ENCODE data around the gene AURKAIP1. TPM values are rescaled to one million over a fixed set of nuclear protein-coding genes. Genes with fewer than 3 reads are reported as not detected.

The AURKAIP1 gene
- total and polyA plus RNA-seq, 2 of the 4 experiments (the other 2 are of a cell fraction), result 45.7 to 107 TPM

- TF ChIP-seq MXI1 (IDR thresholded peaks at IDR 0.05; ENCODE audit: borderline replicate concordance, low read depth, low read length) (peak; percentile 89), RFX5 (IDR thresholded peaks at IDR 0.05; ENCODE audit: low read depth, low read length) (no peak)
These were observed 24.3 kb upstream of the AURKAIP1 start, which contains the start of gene CCNL2 (continued) for GRCh38 chr1:1399187-1399871.

- peak overlapping the region; percentile 41; the same call in 1 of the 2 replicates for H2BK120ac ChIP-seq (ENCODE audit: low read depth, low read length)
- intact Hi-C loops (cut with micrococcal nuclease) (loop anchor here (2.0 kb wide), 2 partner anchors 50 to 72 kb away; partner anchors contain the start of genes ATAD3B and DVL1), dilution Hi-C loops (cut with HindIII; ENCODE audit: low sequenced_read_pairs, unreplicated experiment) (no loop called here), in situ Hi-C loops (cut with MboI; ENCODE audit: low sequenced_read_pairs) (no loop called here)
- 0% methylated on average over 27 of the region's 54 CpGs; no CpG with 5 or more reads in 1 of the 2 experiments for WGBS, 2 experiments (ENCODE audit: extremely low coverage in 2 of 2, insufficient read length in 1 of 2)
- TF ChIP-seq MAFK (IDR thresholded peaks at IDR 0.05; ENCODE audit: low read depth, low read length) (no peak), MXI1 (IDR thresholded peaks at IDR 0.05; ENCODE audit: borderline replicate concordance, low read depth, low read length) (peak; percentile 35; the same call in 1 of the 2 replicates), RCOR1 (IDR thresholded peaks at IDR 0.05; ENCODE audit: insufficient replicate concordance, low read length) (no peak), CTCF (conservative IDR thresholded peaks at IDR 0.05; ENCODE audit: low read depth, low read length) (no peak)
- peak overlapping the region; percentile 96 for H3K9ac ChIP-seq (ENCODE audit: low read depth, low read length)
- ATAC-seq (ENCODE audit: low read depth), result no peak; the same call in 1 of the 2 replicates
- peaks cover 51% of the 10 kb centered on the region for H3K36me3 ChIP-seq (ENCODE audit: control insufficient read depth, insufficient read depth, low read length)
- peak overlapping the region; percentile 97 for H3K23ac ChIP-seq (ENCODE audit: low read depth, low read length)
- H3K56ac ChIP-seq (ENCODE audit: extremely low read depth, insufficient read depth, low read length), result peak overlapping the region; percentile 92
- no peaks in the 10 kb centered on the region for H3K27me3 ChIP-seq (ENCODE audit: control insufficient read depth, insufficient read depth, low read length)
- H4K91ac ChIP-seq (ENCODE audit: insufficient read depth, low read depth, low read length), result peak overlapping the region; percentile 73
- no peak overlapping the region for H2BK15ac ChIP-seq (ENCODE audit: low read depth, low read length)
- peaks cover 24 to 62% of the 10 kb centered on the region in 2 experiments for H3K79me1 ChIP-seq (ENCODE audit: low read depth in 1 of 2, low read length in 2 of 2)
- BruUV-seq (replicated peaks), result no TSS peak
- H3K9me3 ChIP-seq (ENCODE audit: control insufficient read depth, insufficient read depth, low read length), result no peaks in the 10 kb centered on the region
- peak overlapping the region; percentile 97 for H3K14ac ChIP-seq (replicated peaks; ENCODE audit: low read depth, low read length)
- peak overlapping the region; percentile 79 to 99 for H4K8ac ChIP-seq (ENCODE audit: low read depth in 2 of 2, low read length in 2 of 2)
- CTCF ChIA-PET, result interaction anchor here (0.7 to 1.0 kb wide), 2 partner anchors 10 to 23 kb away, joined by 3 to 4 read pairs; no protein-coding TSS in a partner anchor
- DNase-seq, result no peak
- peak overlapping the region; percentile 80 for H4K5ac ChIP-seq (ENCODE audit: low read depth, low read length)
- H3K4me2 ChIP-seq (ENCODE audit: low read depth, low read length), result peak overlapping the region; percentile 89
- peak overlapping the region; percentile 99 for H2AK9ac ChIP-seq (replicated peaks; ENCODE audit: low read depth, low read length, poor library complexity)
- H2BK5ac ChIP-seq (ENCODE audit: low read depth, low read length, poor library complexity, severe bottlenecking), result peak overlapping the region; percentile 88
- H3K4me1 ChIP-seq (ENCODE audit: control insufficient read depth, insufficient read depth, low read length), result peaks cover 12% of the 10 kb centered on the region
- peak overlapping the region; percentile 94 for H2AFZ ChIP-seq (replicated peaks; ENCODE audit: low read length, poor library complexity)
- H4K20me1 ChIP-seq (ENCODE audit: insufficient read depth, low read length), result peaks cover 34% of the 10 kb centered on the region; the same call in 1 of the 2 replicates
- peak overlapping the region; percentile 96 for H3K27ac ChIP-seq (ENCODE audit: insufficient read depth, low read length)
- H2BK20ac ChIP-seq (ENCODE audit: low read depth, low read length), result no peak overlapping the region
- POLR2A ChIA-PET (ENCODE audit: unreplicated experiment), result no interaction called here
- H3K4me3 ChIP-seq (ENCODE audit: insufficient read depth, low read depth, low read length), result peak overlapping the region; percentile 97
- H3K4ac ChIP-seq (ENCODE audit: low read depth, low read length), result peak overlapping the region; percentile 92
- no peak overlapping the region; the same call in 1 of the 2 replicates for H3K18ac ChIP-seq (ENCODE audit: low read depth, low read length)
- H3K9me1 ChIP-seq (ENCODE audit: insufficient read depth, low read length), result peaks cover 11% of the 10 kb centered on the region
- peak overlapping the region; percentile 95 for H2AK5ac ChIP-seq (ENCODE audit: low read depth, low read length)
These were observed 23.7 kb upstream of the AURKAIP1 start for GRCh38 chr1:1398677-1399186.
